Ishikawa (cell line): Measurements from ENCODE around the gene CD226.

Source experiments
- CEBPB ChIP-seq: IDR thresholded peaks from 2 replicates; pipeline ENCODE4 v1.6.1; 2012
- CREB1 ChIP-seq: IDR thresholded peaks from 2 replicates; pipeline ENCODE4 v1.6.1; 2012; ENCODE audit warnings: low read depth
- EGR1 ChIP-seq: IDR thresholded peaks from 2 replicates; pipeline ENCODE4 v1.6.1; 2012
- EP300 ChIP-seq: IDR thresholded peaks from 2 replicates; pipeline ENCODE4 v1.6.1; 2012; ENCODE audit warnings: borderline replicate concordance
- FOXM1 ChIP-seq: IDR thresholded peaks from 2 replicates; pipeline ENCODE4 v1.6.1; 2012; ENCODE audit warnings: low read depth, borderline replicate concordance
- MAX ChIP-seq: IDR thresholded peaks from 2 replicates; pipeline ENCODE4 v1.6.1; 2012
- NFIC ChIP-seq: IDR thresholded peaks from 2 replicates; pipeline ENCODE4 v1.6.1; 2012
- RAD21 ChIP-seq: IDR thresholded peaks from 2 replicates; pipeline ENCODE4 v1.6.1; 2012; ENCODE audit warnings: low read depth
- TAF1 ChIP-seq: IDR thresholded peaks from 2 replicates; pipeline ENCODE4 v1.6.1; 2012; ENCODE audit warnings: low read depth, mild to moderate bottlenecking
- TCF12 ChIP-seq: IDR thresholded peaks from 2 replicates; pipeline ENCODE4 v1.6.1; 2012; ENCODE audit warnings: low read depth
- TEAD4 ChIP-seq: IDR thresholded peaks from 2 replicates; pipeline ENCODE4 v1.6.1; 2012
- USF1 ChIP-seq: IDR thresholded peaks from 2 replicates; pipeline ENCODE4 v1.6.1; 2012
- YY1 ChIP-seq: IDR thresholded peaks from 2 replicates; pipeline ENCODE4 v1.6.1; 2012; ENCODE audit warnings: low read depth
- ZBTB7A ChIP-seq: IDR thresholded peaks from 2 replicates; pipeline ENCODE4 v1.6.1; 2012; ENCODE audit warnings: low read depth
- TF ChIP-seq, protein P1 (sequence below): IDR thresholded peaks from 2 replicates; pipeline ENCODE4 v1.6.1; 2012; ENCODE audit warnings: low read depth, mild to moderate bottlenecking

CD226 gene

GRCh38 chr18:69897397-69898108 is 50.1 kb downstream of the CD226 start:
- no peak for TF ChIP-seq CREB1
- no peak for TF ChIP-seq EGR1
- no peak for TF ChIP-seq USF1
- no peak for TF ChIP-seq TAF1
- no peak for TF ChIP-seq NFIC
- no peak for TF ChIP-seq FOXM1
- TF ChIP-seq, protein P1, sequence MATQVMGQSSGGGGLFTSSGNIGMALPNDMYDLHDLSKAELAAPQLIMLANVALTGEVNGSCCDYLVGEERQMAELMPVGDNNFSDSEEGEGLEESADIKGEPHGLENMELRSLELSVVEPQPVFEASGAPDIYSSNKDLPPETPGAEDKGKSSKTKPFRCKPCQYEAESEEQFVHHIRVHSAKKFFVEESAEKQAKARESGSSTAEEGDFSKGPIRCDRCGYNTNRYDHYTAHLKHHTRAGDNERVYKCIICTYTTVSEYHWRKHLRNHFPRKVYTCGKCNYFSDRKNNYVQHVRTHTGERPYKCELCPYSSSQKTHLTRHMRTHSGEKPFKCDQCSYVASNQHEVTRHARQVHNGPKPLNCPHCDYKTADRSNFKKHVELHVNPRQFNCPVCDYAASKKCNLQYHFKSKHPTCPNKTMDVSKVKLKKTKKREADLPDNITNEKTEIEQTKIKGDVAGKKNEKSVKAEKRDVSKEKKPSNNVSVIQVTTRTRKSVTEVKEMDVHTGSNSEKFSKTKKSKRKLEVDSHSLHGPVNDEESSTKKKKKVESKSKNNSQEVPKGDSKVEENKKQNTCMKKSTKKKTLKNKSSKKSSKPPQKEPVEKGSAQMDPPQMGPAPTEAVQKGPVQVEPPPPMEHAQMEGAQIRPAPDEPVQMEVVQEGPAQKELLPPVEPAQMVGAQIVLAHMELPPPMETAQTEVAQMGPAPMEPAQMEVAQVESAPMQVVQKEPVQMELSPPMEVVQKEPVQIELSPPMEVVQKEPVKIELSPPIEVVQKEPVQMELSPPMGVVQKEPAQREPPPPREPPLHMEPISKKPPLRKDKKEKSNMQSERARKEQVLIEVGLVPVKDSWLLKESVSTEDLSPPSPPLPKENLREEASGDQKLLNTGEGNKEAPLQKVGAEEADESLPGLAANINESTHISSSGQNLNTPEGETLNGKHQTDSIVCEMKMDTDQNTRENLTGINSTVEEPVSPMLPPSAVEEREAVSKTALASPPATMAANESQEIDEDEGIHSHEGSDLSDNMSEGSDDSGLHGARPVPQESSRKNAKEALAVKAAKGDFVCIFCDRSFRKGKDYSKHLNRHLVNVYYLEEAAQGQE, result no peak
- TF ChIP-seq EP300, result no peak
- TF ChIP-seq MAX, result no peak
- TF ChIP-seq YY1, result no peak

DNA sequence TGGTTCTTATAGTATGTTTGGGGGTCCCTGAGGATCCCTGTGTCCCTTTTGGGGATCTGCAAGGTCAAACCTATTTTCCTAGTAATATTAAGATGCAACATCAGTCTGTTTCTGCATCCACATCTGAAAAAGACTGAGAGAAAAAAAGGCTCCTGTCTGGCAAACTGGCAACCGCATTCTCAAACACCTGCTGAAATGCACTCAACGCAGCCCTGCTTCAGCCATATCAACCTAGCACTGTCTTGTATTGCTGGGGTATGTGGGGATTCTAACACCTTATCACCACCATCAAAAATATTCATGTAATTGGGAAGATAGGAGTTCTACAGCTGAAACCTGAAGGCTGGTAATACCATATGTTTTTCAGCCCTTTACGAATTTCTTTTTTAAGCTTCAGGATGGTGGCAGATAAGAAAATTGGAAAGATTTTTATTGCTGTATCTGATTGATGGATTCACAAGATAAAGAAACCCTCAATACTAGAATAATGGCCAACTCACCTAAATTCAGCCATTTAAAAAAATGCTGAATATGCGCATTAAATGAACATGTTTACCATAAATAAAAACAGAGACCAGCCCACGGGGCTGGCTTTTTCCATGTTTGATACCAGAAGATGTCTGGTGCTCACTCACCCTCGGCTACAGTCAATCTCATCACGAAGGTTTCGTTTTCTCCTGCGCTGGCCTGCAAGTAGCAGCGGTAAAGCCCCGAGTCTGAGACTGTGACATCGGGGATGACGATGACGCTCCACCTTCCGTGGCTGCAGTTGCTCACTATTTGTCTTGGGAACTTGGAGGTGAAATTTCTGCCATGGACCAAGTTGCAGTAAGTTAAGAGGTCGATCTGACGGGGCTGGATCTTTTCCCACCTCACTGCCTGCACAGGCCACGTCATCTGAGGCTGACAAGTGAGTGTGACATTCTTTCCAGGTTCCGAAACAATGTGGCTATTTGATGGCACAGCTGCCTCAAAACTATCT is 52.3 kb downstream of the CD226 start:
- TF ChIP-seq TEAD4, result no peak

GRCh38 chr18:69894467-69894866 is 53.2 kb downstream of the CD226 start:
- TF ChIP-seq NFIC, result no peak
- no peak for TF ChIP-seq TAF1
- TF ChIP-seq FOXM1, result no peak
- TF ChIP-seq CREB1, result no peak
- TF ChIP-seq RAD21, result no peak
- no peak for TF ChIP-seq EGR1
- no peak for TF ChIP-seq USF1
- no peak for TF ChIP-seq EP300
- no peak for TF ChIP-seq CEBPB
- no peak for TF ChIP-seq TEAD4
- TF ChIP-seq YY1, result no peak
- TF ChIP-seq, protein P1, result no peak
- TF ChIP-seq TCF12, result no peak
- TF ChIP-seq MAX, result no peak

GRCh38 chr18:69890558-69890957 is 57.1 kb downstream of the CD226 start:
- TF ChIP-seq NFIC, result no peak
- TF ChIP-seq USF1, result no peak
- no peak for TF ChIP-seq EP300
- TF ChIP-seq FOXM1, result no peak
- TF ChIP-seq ZBTB7A, result no peak
- TF ChIP-seq TCF12, result no peak
- TF ChIP-seq, protein P1, result no peak
- TF ChIP-seq TAF1, result no peak
- TF ChIP-seq MAX, result no peak
- TF ChIP-seq YY1, result no peak
- no peak for TF ChIP-seq TEAD4
- no peak for TF ChIP-seq CEBPB
- no peak for TF ChIP-seq RAD21
- no peak for TF ChIP-seq CREB1
- TF ChIP-seq EGR1, result no peak
